Measurements from ENCODE around the gene SLC5A5.

DNA sequence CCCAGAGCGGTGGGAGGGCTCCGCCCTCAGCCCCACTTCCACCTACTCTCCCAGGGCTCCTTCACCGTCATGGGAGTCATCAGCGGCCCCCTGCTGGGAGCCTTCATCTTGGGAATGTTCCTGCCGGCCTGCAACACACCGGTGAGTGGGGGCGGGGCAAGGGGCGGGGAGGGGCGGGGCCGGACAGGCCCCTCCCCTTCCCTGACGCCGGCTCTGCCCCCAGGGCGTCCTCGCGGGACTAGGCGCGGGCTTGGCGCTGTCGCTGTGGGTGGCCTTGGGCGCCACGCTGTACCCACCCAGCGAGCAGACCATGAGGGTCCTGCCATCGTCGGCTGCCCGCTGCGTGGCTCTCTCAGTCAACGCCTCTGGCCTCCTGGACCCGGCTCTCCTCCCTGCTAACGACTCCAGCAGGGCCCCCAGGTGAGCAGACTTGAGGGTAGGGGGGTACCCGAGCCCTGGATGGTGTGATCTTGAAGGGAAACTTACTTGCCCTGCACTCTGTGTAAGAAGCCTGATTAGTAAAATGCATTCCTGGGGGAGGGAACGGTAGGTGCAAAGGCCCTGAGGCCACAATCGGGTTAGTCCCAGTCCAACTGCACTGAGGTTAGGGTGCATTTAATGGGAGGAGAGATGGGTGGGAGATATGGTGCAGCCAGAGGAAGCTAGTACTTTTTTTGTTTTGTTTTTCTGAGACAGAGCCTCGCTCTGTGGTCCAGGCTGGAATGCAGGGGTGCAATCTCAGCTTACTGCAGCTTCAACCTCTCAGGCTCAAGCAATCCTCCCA, 12.1 kb downstream of the SLC5A5 start:
- TF ChIP-seq CTCF (IDR thresholded peaks at IDR 0.05) (no peak), POLR2A (IDR thresholded peaks at IDR 0.05) (no peak)

Measured in testis (tissue), 2 donors.